GM12891 (cell line): Measurements from ENCODE around the gene GGCX.
A peak's percentile ranks its signal among the peaks of the same experiment; 100 is the strongest.

Source experiments
- DNase-seq: peaks from one replicate; pipeline ENCODE4 v3.0.0; 2011; ENCODE audit warnings: low spot score; ENCODE audit not compliant: insufficient read length
- FAIRE-seq: peaks from 2 replicates; lab custom pipeline; 2011; peaks lifted over from hg19 to GRCh38; lab: Jason Lieb, UNC
- PAX5 ChIP-seq: IDR thresholded peaks from 2 replicates; pipeline ENCODE4 v1.6.1; 2011; ENCODE audit warnings: low read length, moderate library complexity, mild to moderate bottlenecking; ENCODE audit not compliant: insufficient read depth, severe bottlenecking
- POLR2A ChIP-seq: IDR thresholded peaks from 2 replicates; pipeline ENCODE4 v1.6.1; 2011; ENCODE audit warnings: low read depth, low read length, control low read depth
- POLR2AphosphoS5 ChIP-seq: IDR thresholded peaks from 2 replicates; pipeline ENCODE4 v1.6.1; 2011; ENCODE audit warnings: low read depth, low read length, control low read depth
- POU2F2 ChIP-seq: IDR thresholded peaks from 2 replicates; pipeline ENCODE4 v1.6.1; 2011; ENCODE audit warnings: low read depth, mild to moderate bottlenecking, control low read depth, low read length, moderate library complexity
- SPI1 ChIP-seq: IDR thresholded peaks from 2 replicates; pipeline ENCODE4 v1.6.1; 2011; ENCODE audit warnings: low read depth, low read length, control low read depth
- TAF1 ChIP-seq: IDR thresholded peaks from 2 replicates; pipeline ENCODE4 v1.6.1; 2011; ENCODE audit warnings: low read depth, low read length, control low read depth

The GGCX gene

GRCh38 chr2:85540133-85540648, 21.1 kb downstream of the GGCX start:
- no peak for TF ChIP-seq POLR2AphosphoS5
- TF ChIP-seq POLR2A: no peak
- no peak for TF ChIP-seq PAX5
- no peak for TF ChIP-seq SPI1
- FAIRE-seq (no peak), DNase-seq (no peak)

- FAIRE-seq: peak; percentile 74
- TF ChIP-seq POLR2AphosphoS5 (no peak; the same call in 1 of the 2 replicates), TAF1 (0 out of 2 replicates have a peak, but pooled peaks have one; percentile 39)
- DNase-seq: no peak
Observed at GRCh38 chr2:85539361-85540132, 21.7 kb downstream of the GGCX start.

- DNase-seq (peak; percentile 82), FAIRE-seq (peak; percentile 91)
- TF ChIP-seq POLR2A: peak; percentile 99
- peak; percentile 49; the same call in 1 of the 2 replicates for TF ChIP-seq SPI1
- peak; percentile 97 for TF ChIP-seq POU2F2
- peak; percentile 99 for TF ChIP-seq POLR2AphosphoS5
- TF ChIP-seq TAF1: peak; percentile 96
- TF ChIP-seq PAX5: peak; percentile 60
Observed at GRCh38 chr2:85538507-85539360, 22.6 kb downstream of the GGCX start, which contains the start of gene MAT2A. TSS of gene MAT2A (plus strand) at chr2:85539168. CDS start at chr2:85539288, 120 bp downstream.

- FAIRE-seq: no peak
- DNase-seq: no peak
- TF ChIP-seq POU2F2 (0 out of 2 replicates have a peak, but pooled peaks have one; percentile 23), TAF1 (peak; percentile 53; the same call in 1 of the 2 replicates), POLR2AphosphoS5 (no peak; the same call in 1 of the 2 replicates)
Observed at GRCh38 chr2:85537600-85538506, 23.4 kb downstream of the GGCX start.

- FAIRE-seq: no peak
- DNase-seq: no peak
- no peak for TF ChIP-seq SPI1
- no peak for TF ChIP-seq POLR2A
- TF ChIP-seq PAX5: no peak
- TF ChIP-seq TAF1: no peak
- no peak for TF ChIP-seq POU2F2
Observed at GRCh38 chr2:85536479-85536878, 24.8 kb downstream of the GGCX start.

GRCh38 chr2:85534881-85535280, 26.4 kb downstream of the GGCX start:
- FAIRE-seq: no peak
- no peak for TF ChIP-seq POU2F2
- no peak for TF ChIP-seq TAF1
- TF ChIP-seq PAX5: no peak
- TF ChIP-seq POLR2A: no peak
- TF ChIP-seq SPI1: no peak
- TF ChIP-seq POLR2AphosphoS5: no peak

GRCh38 chr2:85534099-85534498, 27.2 kb downstream of the GGCX start:
- no peak for FAIRE-seq
- TF ChIP-seq POU2F2: no peak
- TF ChIP-seq PAX5: no peak
- TF ChIP-seq POLR2AphosphoS5: no peak
- no peak for TF ChIP-seq TAF1
- TF ChIP-seq SPI1: no peak
- TF ChIP-seq POLR2A: no peak

More at GRCh38 chr2:85534881-85535280, 26.4 kb downstream of the GGCX start:
- DNase-seq: no peak

GRCh38 chr2:85531589-85531988, 29.7 kb downstream of the GGCX start:
- no peak for DNase-seq
- no peak for FAIRE-seq
- no peak for TF ChIP-seq PAX5
- no peak for TF ChIP-seq POU2F2
- TF ChIP-seq POLR2A: no peak
- TF ChIP-seq POLR2AphosphoS5: no peak
- TF ChIP-seq SPI1: no peak
- TF ChIP-seq TAF1: no peak

More at GRCh38 chr2:85534099-85534498, 27.2 kb downstream of the GGCX start:
- DNase-seq: no peak

GRCh38 chr2:85529809-85530208, 31.5 kb downstream of the GGCX start:
- TF ChIP-seq PAX5 (no peak), SPI1 (no peak), POLR2AphosphoS5 (no peak), TAF1 (no peak), POU2F2 (no peak), POLR2A (no peak)
- FAIRE-seq (no peak), DNase-seq (no peak)
